CD4-positive, alpha-beta memory T cell (primary cell): ENCODE measurements around the gene APBB2. TPM values are rescaled to one million over a fixed set of nuclear protein-coding genes. Genes with fewer than 3 reads are reported as not detected.

Experiments
- CTCF ChIA-PET: fragments of 350-600 bp; sonication (Branson Sonifier 250); formaldehyde crosslinking; loops from one replicate; lab custom pipeline; 2021; ENCODE audit warnings: inconsistent platforms; ENCODE audit not compliant: partially characterized antibody; lab: Charles Lee
- POLR2A ChIA-PET: fragments of 350-600 bp; sonication (Branson Sonifier 250); formaldehyde crosslinking; loops from one replicate; lab custom pipeline; 2021; ENCODE audit not compliant: partially characterized antibody; lab: Charles Lee
- DNase-seq, 5 donors: peaks; one replicate each; pipeline versions ENCODE4 v3.0.0 to v3.0.0-alpha.2; 2020 to 2022; ENCODE audit warnings: mixed read lengths in 1 of 5
- H3K27ac ChIP-seq: one replicate; pipeline ENCODE4 v1.7.0; 2013; ENCODE audit warnings: low read depth, low read length
- H3K27me3 ChIP-seq: 2 replicates; pipeline ENCODE4 v1.7.0; 2013; ENCODE audit warnings: mild to moderate bottlenecking, low read length, moderate library complexity; ENCODE audit not compliant: insufficient read depth
- H3K36me3 ChIP-seq: 2 replicates; pipeline ENCODE4 v1.7.0; 2013; ENCODE audit warnings: mild to moderate bottlenecking, low read length, moderate library complexity; ENCODE audit not compliant: insufficient read depth
- H3K4me1 ChIP-seq: 2 replicates; pipeline ENCODE4 v1.7.0; 2013; ENCODE audit warnings: mild to moderate bottlenecking, low read length, moderate library complexity; ENCODE audit not compliant: insufficient read depth
- H3K4me3 ChIP-seq, 2 donors: one replicate each; pipeline ENCODE4 v1.7.0; 2013; ENCODE audit warnings: low read length in 2 of 2, mild to moderate bottlenecking in 1 of 2
- H3K9me3 ChIP-seq, 2 donors: one replicate each; pipeline ENCODE4 v1.7.0; 2013; ENCODE audit warnings: low read length in 2 of 2, control low read depth in 1 of 2; ENCODE audit not compliant: control insufficient read depth in 1 of 2
- H3K27ac Mint-ChIP-seq, 7 donors: one replicate each; pipeline ENCODE4 v1.8.0; 2020 to 2021; ENCODE audit warnings: mixed read lengths in 7 of 7, mild to moderate bottlenecking in 6 of 7, inconsistent platforms in 3 of 7, moderate library complexity in 3 of 7
- H3K27me3 Mint-ChIP-seq, 2 donors: one replicate each; pipeline ENCODE4 v1.8.0; 2020 to 2021; ENCODE audit warnings: mixed read lengths in 2 of 2
- H3K36me3 Mint-ChIP-seq, 2 donors: one replicate each; pipeline ENCODE4 v1.8.0; 2020 to 2021; ENCODE audit warnings: mixed read lengths in 2 of 2, inconsistent platforms in 1 of 2, mild to moderate bottlenecking in 1 of 2
- H3K4me1 Mint-ChIP-seq, 4 donors: one replicate each; pipeline ENCODE4 v1.8.0; 2020 to 2021; ENCODE audit warnings: mixed read lengths in 4 of 4, mild to moderate bottlenecking in 1 of 4
- H3K4me3 Mint-ChIP-seq, 8 donors: one replicate each; pipeline ENCODE4 v1.8.0; 2020 to 2021; ENCODE audit warnings: mixed read lengths in 8 of 8, mild to moderate bottlenecking in 7 of 8, moderate library complexity in 6 of 8, inconsistent platforms in 3 of 8
- H3K9me3 Mint-ChIP-seq, 8 donors: one replicate each; pipeline ENCODE4 v1.8.0; 2020 to 2021; ENCODE audit warnings: mixed read lengths in 8 of 8, mild to moderate bottlenecking in 5 of 8, inconsistent platforms in 3 of 8, moderate library complexity in 1 of 8
- intact Hi-C: fragments of 100-400 bp; cut with micrococcal nuclease; formaldehyde crosslinking; loops from one replicate; pipeline ENCODE4 v1.15.1; 2023
- polyA plus RNA-seq, 2 donors: library from polyadenylated mRNA; unstranded; fragments of 300-500 nt; fragmentation: Illumina TruSeq; gene quantifications; one replicate each; pipeline ENCODE4 v1.2.3, GENCODE V29; 2021
- total RNA-seq, 2 experiments: library from RNA; stranded (reverse); gene quantifications; one replicate each; pipeline ENCODE4 v1.2.3, GENCODE V29; 2021

The APBB2 gene
- total and polyA plus RNA-seq, 4 experiments from 2014 or later = 0.50 to 0.58 TPM; not detected in 2

DNA sequence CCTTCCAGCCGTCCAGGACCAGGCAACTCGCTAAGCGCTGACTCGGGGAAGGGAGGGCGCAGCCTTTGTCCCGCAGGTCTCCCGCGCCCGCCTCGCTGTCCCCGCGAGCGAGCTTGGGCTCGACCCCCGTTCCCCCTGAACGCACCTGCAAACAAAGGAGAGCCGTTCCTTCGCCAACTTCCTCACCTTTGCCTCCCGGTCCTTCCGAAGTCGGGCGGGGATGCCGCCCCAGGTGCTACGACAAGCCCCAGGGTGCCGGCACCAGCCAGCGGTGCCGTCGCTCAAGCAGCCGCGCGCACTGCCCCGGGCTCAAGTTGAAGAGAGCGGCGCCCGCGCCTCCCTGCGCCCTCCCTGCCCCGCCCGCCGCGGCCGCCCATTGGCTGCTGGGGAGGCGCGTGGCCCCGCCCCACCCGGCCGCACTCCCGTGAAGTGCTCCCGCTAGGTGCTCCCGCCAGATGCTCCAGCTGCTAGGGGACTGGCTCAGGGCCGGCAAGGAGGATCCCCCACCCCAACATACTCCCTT lies 357.4 kb downstream of the APBB2 start:
- H3K4me1 Mint-ChIP-seq = peaks cover 8 to 18% (median 11%) of the 10 kb centered on the region in 4 donors
- no peak overlapping the region for H3K4me3 ChIP-seq
- POLR2A ChIA-PET = no interaction called here
- CTCF ChIA-PET = interaction anchor here (1.6 to 2.2 kb wide), 2 partner anchors 16 kb away, joined by 3 to 6 read pairs; no protein-coding TSS in a partner anchor
- peaks cover 0 to 1% (median 0%) of the 10 kb centered on the region in 8 donors for H3K9me3 Mint-ChIP-seq
- H3K27me3 Mint-ChIP-seq = peaks cover 41 to 43% of the 10 kb centered on the region in 2 donors
- intact Hi-C loops = no loop called here
- peaks cover 10% of the 10 kb centered on the region for H3K27me3 ChIP-seq
- H3K27ac ChIP-seq = no peak overlapping the region
- H3K9me3 ChIP-seq = no peaks in the 10 kb centered on the region
- DNase-seq = peak in 2 of 5 donors; percentile 15 to 21
- H3K36me3 Mint-ChIP-seq = no peaks in the 10 kb centered on the region
- H3K27ac Mint-ChIP-seq = no peak overlapping the region
- no peaks in the 10 kb centered on the region for H3K36me3 ChIP-seq
- peaks cover 11% of the 10 kb centered on the region for H3K4me1 ChIP-seq
- peak overlapping the region; percentile 61 to 83 (median 72) for H3K4me3 Mint-ChIP-seq

GRCh38 chr4:40856277-40856839 lies 358.0 kb downstream of the APBB2 start:
- no peaks in the 10 kb centered on the region for H3K36me3 ChIP-seq
- H3K36me3 Mint-ChIP-seq = no peaks in the 10 kb centered on the region
- no peaks in the 10 kb centered on the region for H3K9me3 ChIP-seq
- ChIA-PET CTCF (interaction anchor here (1.6 kb wide), 1 partner anchor 15 kb away, joined by 3 read pairs; no protein-coding TSS in a partner anchor), POLR2A (no interaction called here)
- intact Hi-C loops = no loop called here
- H3K9me3 Mint-ChIP-seq = peaks cover 0 to 1% (median 0%) of the 10 kb centered on the region in 8 donors
- peaks cover 10% of the 10 kb centered on the region for H3K27me3 ChIP-seq
- DNase-seq = no peak
- no peak overlapping the region for H3K27ac ChIP-seq
- H3K4me3 Mint-ChIP-seq = peak overlapping the region in 7 of 8 donors; percentile 47 to 82 (median 69)
- H3K27ac Mint-ChIP-seq = no peak overlapping the region
- peaks cover 8 to 18% (median 11%) of the 10 kb centered on the region in 4 donors for H3K4me1 Mint-ChIP-seq
- peaks cover 42 to 43% of the 10 kb centered on the region in 2 donors for H3K27me3 Mint-ChIP-seq
- peaks cover 11% of the 10 kb centered on the region for H3K4me1 ChIP-seq
- no peak overlapping the region for H3K4me3 ChIP-seq

DNA sequence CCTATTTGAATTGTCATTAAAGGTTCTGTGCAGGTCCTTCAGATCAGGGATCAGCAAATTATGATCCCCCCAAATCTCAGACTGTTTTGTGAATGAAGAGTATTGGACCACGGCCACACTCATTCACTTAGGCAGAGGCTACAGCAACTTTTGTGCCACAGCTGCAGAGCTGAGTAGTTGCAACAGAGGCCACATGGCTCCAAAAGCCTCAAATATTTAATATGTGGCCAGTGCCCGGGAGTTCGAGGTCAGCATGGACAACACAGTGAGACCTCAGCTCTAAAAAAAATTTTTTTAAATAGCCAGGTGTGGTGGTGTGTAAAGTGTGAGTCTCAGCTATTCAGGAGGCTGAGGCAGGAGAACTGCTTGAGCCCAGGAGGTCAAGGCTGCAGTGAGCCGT lies 363.8 kb downstream of the APBB2 start:
- ChIA-PET POLR2A (no interaction called here), CTCF (interaction anchor here (1.8 kb wide), 1 partner anchor 9 kb away, joined by 10 read pairs; no protein-coding TSS in a partner anchor)
- H3K27ac Mint-ChIP-seq = no peak overlapping the region

DNA sequence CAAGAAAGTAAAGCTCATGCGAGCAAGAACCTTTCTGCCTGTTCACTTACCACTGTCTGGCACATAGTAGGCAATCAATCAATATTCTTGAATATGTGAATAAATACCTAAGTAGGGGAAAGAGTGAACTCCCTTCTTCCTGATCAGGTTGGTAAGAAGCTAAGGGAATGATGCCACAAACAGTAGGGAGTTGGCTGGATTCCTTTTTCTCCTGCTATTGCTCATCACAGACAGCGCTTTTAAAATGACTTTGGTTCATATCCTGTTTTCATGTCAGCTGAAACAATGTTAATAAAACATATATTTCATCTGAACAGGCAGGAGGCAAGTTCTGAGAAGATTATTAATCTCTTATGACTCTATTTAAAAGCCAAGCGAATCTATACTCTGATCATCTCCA lies 365.4 kb downstream of the APBB2 start:
- Histone ChIP-seq H3K4me3 (no peak overlapping the region), H3K36me3 (no peaks in the 10 kb centered on the region), H3K9me3 (no peaks in the 10 kb centered on the region), H3K27ac (no peak overlapping the region), H3K4me1 (no peaks in the 10 kb centered on the region), H3K27me3 (no peaks in the 10 kb centered on the region)
- Mint-ChIP-seq H3K4me1 (no peaks in the 10 kb centered on the region), H3K9me3 (peaks cover 0 to 1% (median 0%) of the 10 kb centered on the region in 8 donors), H3K27ac (no peak overlapping the region), H3K36me3 (no peaks in the 10 kb centered on the region), H3K27me3 (peaks cover 20 to 22% of the 10 kb centered on the region in 2 donors), H3K4me3 (no peak overlapping the region)
- intact Hi-C loops = no loop called here
- POLR2A ChIA-PET = no interaction called here
- CTCF ChIA-PET = interaction anchor here (1.2 to 1.4 kb wide), 2 partner anchors 8 to 18 kb away, joined by 4 to 5 read pairs; no protein-coding TSS in a partner anchor
- DNase-seq = no peak

More for the DNA sequence above, 363.8 kb downstream of the APBB2 start:
- H3K9me3 ChIP-seq = no peaks in the 10 kb centered on the region
- H3K4me1 Mint-ChIP-seq = no peaks in the 10 kb centered on the region
- H3K4me3 ChIP-seq = no peak overlapping the region
- DNase-seq = no peak
- H3K27me3 ChIP-seq = peaks cover 6% of the 10 kb centered on the region
- H3K27me3 Mint-ChIP-seq = peaks cover 27 to 31% of the 10 kb centered on the region in 2 donors
- H3K9me3 Mint-ChIP-seq = peaks cover 0 to 1% (median 0%) of the 10 kb centered on the region in 8 donors
- H3K36me3 Mint-ChIP-seq = no peaks in the 10 kb centered on the region
- H3K36me3 ChIP-seq = no peaks in the 10 kb centered on the region
- intact Hi-C loops = no loop called here
- no peaks in the 10 kb centered on the region for H3K4me1 ChIP-seq
- no peak overlapping the region for H3K27ac ChIP-seq
- no peak overlapping the region for H3K4me3 Mint-ChIP-seq

GRCh38 chr4:40848251-40848650 lies 366.1 kb downstream of the APBB2 start:
- CTCF ChIA-PET = interaction anchor here (1.2 to 1.4 kb wide), 2 partner anchors 7 to 17 kb away, joined by 4 to 5 read pairs; no protein-coding TSS in a partner anchor
- H3K4me1 Mint-ChIP-seq = no peaks in the 10 kb centered on the region

GRCh38 chr4:40846532-40846931 lies 367.8 kb downstream of the APBB2 start:
- Mint-ChIP-seq H3K4me1 (no peaks in the 10 kb centered on the region), H3K27ac (no peak overlapping the region), H3K9me3 (no peaks in the 10 kb centered on the region), H3K27me3 (peaks cover 12 to 16% of the 10 kb centered on the region in 2 donors), H3K36me3 (no peaks in the 10 kb centered on the region), H3K4me3 (no peak overlapping the region)
- intact Hi-C loops = no loop called here
- Histone ChIP-seq H3K27me3 (no peaks in the 10 kb centered on the region), H3K9me3 (no peaks in the 10 kb centered on the region), H3K36me3 (no peaks in the 10 kb centered on the region), H3K4me1 (no peaks in the 10 kb centered on the region), H3K27ac (no peak overlapping the region), H3K4me3 (no peak overlapping the region)
- CTCF ChIA-PET = interaction anchor here (0.6 kb wide), 1 partner anchor 1217 kb away, joined by 3 read pairs; no protein-coding TSS in a partner anchor
- no peak for DNase-seq
- POLR2A ChIA-PET = no interaction called here

More at GRCh38 chr4:40848251-40848650, 366.1 kb downstream of the APBB2 start:
- no peak for DNase-seq
- Histone ChIP-seq H3K27ac (no peak overlapping the region), H3K4me1 (no peaks in the 10 kb centered on the region), H3K27me3 (no peaks in the 10 kb centered on the region), H3K4me3 (no peak overlapping the region), H3K9me3 (no peaks in the 10 kb centered on the region), H3K36me3 (no peaks in the 10 kb centered on the region)
- H3K27me3 Mint-ChIP-seq = peaks cover 16 to 19% of the 10 kb centered on the region in 2 donors
- no peaks in the 10 kb centered on the region for H3K36me3 Mint-ChIP-seq
- POLR2A ChIA-PET = no interaction called here
- intact Hi-C loops = no loop called here
- H3K27ac Mint-ChIP-seq = no peak overlapping the region
- H3K9me3 Mint-ChIP-seq = peaks cover 0 to under 1% (median 0%) of the 10 kb centered on the region in 8 donors
- no peak overlapping the region for H3K4me3 Mint-ChIP-seq

DNA sequence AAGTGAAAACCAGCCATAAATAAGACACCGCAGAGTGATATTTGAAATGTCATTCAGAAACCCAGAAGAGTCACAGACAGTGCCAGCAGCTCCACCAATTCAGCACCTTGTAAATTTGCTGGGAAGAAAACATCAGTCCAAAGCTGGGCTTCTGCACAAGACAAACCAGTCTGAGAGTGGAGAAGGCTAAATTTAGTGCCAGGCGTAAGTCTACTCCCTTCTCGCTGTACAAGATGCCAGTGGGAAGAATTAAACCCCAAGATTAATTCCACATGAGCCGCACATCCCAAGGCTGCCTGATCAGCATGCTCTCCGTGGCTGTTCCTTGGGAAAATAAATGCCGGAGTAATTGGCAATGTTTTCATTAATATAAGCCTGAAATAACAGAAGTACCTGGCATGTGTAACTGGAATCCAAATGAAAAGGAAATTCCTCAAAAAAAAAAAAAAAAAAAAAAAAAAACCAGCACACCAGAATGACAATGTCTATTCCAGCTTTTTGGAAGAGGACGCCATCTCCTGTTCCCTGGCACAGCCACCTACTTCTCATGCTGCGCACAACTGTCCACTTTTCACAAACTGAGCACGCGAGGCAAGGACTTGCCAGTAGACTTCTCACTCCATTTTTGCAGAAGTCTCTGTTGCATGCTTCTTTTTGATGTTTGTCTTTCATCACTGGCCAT lies 369.0 kb downstream of the APBB2 start:
- no peak for DNase-seq
- intact Hi-C loops = no loop called here
- Histone ChIP-seq H3K4me1 (no peaks in the 10 kb centered on the region), H3K27ac (no peak overlapping the region), H3K9me3 (no peaks in the 10 kb centered on the region), H3K36me3 (no peaks in the 10 kb centered on the region), H3K27me3 (no peaks in the 10 kb centered on the region), H3K4me3 (no peak overlapping the region)
- Mint-ChIP-seq H3K4me3 (no peak overlapping the region), H3K36me3 (no peaks in the 10 kb centered on the region), H3K9me3 (no peaks in the 10 kb centered on the region), H3K4me1 (no peaks in the 10 kb centered on the region), H3K27ac (no peak overlapping the region), H3K27me3 (peaks cover 13 to 17% of the 10 kb centered on the region in 2 donors)
- CTCF ChIA-PET = interaction anchor here (0.7 to 1.4 kb wide), 3 partner anchors 9 to 52 kb away, joined by 3 to 5 read pairs (median 3); no protein-coding TSS in a partner anchor
- POLR2A ChIA-PET = no interaction called here
